ENCODE measurements around the gene AIFM2.

AIFM2 gene

DNA sequence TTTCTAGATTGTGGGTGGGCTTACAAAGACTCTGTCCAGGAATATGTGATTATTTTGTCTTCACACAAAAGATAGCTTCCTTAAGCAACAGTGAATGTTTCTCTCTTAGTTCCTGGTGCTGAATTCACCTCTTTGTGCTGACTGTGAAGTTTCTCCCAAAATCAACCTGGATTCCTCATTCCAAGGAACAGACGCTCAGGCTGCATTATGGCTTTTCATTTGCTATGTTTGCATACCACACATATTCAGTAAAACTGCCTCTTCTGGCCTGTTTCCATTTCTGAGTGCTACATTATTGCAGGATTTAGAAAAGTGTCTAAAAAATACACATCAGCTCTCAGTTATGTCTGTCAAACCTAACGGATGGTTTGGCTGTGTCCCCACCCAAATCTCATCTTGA lies 58.5 kb downstream of the AIFM2 start:
- CTCF ChIA-PET: interaction anchor here (0.6 to 1.0 kb wide), 2 partner anchors 11 to 298 kb away, joined by 3 read pairs; no protein-coding TSS in a partner anchor
- no peaks in the 10 kb centered on the region for H3K4me1 ChIP-seq (ENCODE audit: control insufficient read depth, insufficient read depth, low read length)
- H3K4me3 ChIP-seq (ENCODE audit: low read depth, low read length): no peak overlapping the region
- H3K9me3 ChIP-seq (ENCODE audit: control insufficient read depth, insufficient read depth, low read depth, low read length): no peaks in the 10 kb centered on the region
- H3K27ac ChIP-seq (ENCODE audit: extremely low read depth, low read depth, low read length): no peak overlapping the region
- POLR2A ChIA-PET: no interaction called here
- peaks cover 0 to 24% of the 10 kb centered on the region in 2 experiments; a peak in 1 of 3 replicates for H3K36me3 ChIP-seq (ENCODE audit: control insufficient read depth in 2 of 2, insufficient read depth in 1 of 2, low read length in 2 of 2)
- no peak for TF ChIP-seq ZNF677 (tag by site-specific recombination; IDR thresholded peaks at IDR 0.05)
- TF ChIP-seq ZNF621 (tag by site-specific recombination; IDR thresholded peaks at IDR 0.05): no peak
- no peak for TF ChIP-seq ZNF670 (tag by site-specific recombination; IDR thresholded peaks at IDR 0.05; ENCODE audit: low read depth)
- TF ChIP-seq ZNF529 (tag by site-specific recombination; IDR thresholded peaks at IDR 0.05; ENCODE audit: insufficient replicate concordance): no peak
- TF ChIP-seq, protein P1, sequence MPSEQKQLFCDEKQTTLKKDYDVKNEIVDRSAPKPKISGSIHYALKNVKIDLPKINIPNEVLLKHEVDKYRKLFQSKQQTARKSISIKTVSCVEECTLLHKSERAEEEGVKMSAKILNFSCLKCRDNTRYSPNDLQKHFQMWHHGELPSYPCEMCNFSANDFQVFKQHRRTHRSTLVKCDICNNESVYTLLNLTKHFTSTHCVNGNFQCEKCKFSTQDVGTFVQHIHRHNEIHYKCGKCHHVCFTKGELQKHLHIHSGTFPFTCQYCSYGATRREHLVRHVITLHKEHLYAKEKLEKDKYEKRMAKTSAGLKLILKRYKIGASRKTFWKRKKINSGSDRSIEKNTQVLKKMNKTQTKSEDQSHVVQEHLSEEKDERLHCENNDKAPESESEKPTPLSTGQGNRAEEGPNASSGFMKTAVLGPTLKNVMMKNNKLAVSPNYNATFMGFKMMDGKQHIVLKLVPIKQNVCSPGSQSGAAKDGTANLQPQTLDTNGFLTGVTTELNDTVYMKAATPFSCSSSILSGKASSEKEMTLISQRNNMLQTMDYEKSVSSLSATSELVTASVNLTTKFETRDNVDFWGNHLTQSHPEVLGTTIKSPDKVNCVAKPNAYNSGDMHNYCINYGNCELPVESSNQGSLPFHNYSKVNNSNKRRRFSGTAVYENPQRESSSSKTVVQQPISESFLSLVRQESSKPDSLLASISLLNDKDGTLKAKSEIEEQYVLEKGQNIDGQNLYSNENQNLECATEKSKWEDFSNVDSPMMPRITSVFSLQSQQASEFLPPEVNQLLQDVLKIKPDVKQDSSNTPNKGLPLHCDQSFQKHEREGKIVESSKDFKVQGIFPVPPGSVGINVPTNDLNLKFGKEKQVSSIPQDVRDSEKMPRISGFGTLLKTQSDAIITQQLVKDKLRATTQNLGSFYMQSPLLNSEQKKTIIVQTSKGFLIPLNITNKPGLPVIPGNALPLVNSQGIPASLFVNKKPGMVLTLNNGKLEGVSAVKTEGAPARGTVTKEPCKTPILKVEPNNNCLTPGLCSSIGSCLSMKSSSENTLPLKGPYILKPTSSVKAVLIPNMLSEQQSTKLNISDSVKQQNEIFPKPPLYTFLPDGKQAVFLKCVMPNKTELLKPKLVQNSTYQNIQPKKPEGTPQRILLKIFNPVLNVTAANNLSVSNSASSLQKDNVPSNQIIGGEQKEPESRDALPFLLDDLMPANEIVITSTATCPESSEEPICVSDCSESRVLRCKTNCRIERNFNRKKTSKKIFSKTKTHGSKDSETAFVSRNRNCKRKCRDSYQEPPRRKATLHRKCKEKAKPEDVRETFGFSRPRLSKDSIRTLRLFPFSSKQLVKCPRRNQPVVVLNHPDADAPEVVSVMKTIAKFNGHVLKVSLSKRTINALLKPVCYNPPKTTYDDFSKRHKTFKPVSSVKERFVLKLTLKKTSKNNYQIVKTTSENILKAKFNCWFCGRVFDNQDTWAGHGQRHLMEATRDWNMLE (tag by site-specific recombination; conservative IDR thresholded peaks at IDR 0.05; ENCODE audit: low read depth): no peak
- TF ChIP-seq HIC1 (tag by site-specific recombination; IDR thresholded peaks at IDR 0.05): no peak
- TF ChIP-seq ZNF501 (tag by site-specific recombination; IDR thresholded peaks at IDR 0.05): no peak
- no peak for TF ChIP-seq SCRT2 (tag by site-specific recombination; IDR thresholded peaks at IDR 0.05)
- TF ChIP-seq PRDM4 (tag by site-specific recombination; IDR thresholded peaks at IDR 0.05): no peak
- TF ChIP-seq TCF7L2 (IDR thresholded peaks at IDR 0.05; ENCODE audit: borderline replicate concordance, low read depth, low read length): no peak
- no peak for TF ChIP-seq ZEB2 (tag by site-specific recombination; IDR thresholded peaks at IDR 0.05)
- TF ChIP-seq ZNF18 (tag by site-specific recombination; IDR thresholded peaks at IDR 0.05): no peak
- TF ChIP-seq ZNF530 (tag by site-specific recombination; IDR thresholded peaks at IDR 0.05; ENCODE audit: low read depth): no peak
- TF ChIP-seq IKZF3 (tag by site-specific recombination; IDR thresholded peaks at IDR 0.05): no peak
- no peak for TF ChIP-seq ZNF416 (tag by site-specific recombination; IDR thresholded peaks at IDR 0.05)
- TF ChIP-seq ZNF48 (tag by site-specific recombination; IDR thresholded peaks at IDR 0.05): no peak
- no peak for TF ChIP-seq ZNF211 (tag by site-specific recombination; IDR thresholded peaks at IDR 0.05; ENCODE audit: low read depth)
- no peak for TF ChIP-seq ZNF664 (tag by site-specific recombination; IDR thresholded peaks at IDR 0.05)
- no peak for TF ChIP-seq ZSCAN5A (tag by site-specific recombination; IDR thresholded peaks at IDR 0.05)
